Measurements from ENCODE around the gene PSRC1. TPM values are rescaled to one million over a fixed set of nuclear protein-coding genes. Genes with fewer than 3 reads are reported as not detected.

PSRC1 gene
- total RNA-seq, 1 experiment from 2014 or later: 60.3 TPM

DNA sequence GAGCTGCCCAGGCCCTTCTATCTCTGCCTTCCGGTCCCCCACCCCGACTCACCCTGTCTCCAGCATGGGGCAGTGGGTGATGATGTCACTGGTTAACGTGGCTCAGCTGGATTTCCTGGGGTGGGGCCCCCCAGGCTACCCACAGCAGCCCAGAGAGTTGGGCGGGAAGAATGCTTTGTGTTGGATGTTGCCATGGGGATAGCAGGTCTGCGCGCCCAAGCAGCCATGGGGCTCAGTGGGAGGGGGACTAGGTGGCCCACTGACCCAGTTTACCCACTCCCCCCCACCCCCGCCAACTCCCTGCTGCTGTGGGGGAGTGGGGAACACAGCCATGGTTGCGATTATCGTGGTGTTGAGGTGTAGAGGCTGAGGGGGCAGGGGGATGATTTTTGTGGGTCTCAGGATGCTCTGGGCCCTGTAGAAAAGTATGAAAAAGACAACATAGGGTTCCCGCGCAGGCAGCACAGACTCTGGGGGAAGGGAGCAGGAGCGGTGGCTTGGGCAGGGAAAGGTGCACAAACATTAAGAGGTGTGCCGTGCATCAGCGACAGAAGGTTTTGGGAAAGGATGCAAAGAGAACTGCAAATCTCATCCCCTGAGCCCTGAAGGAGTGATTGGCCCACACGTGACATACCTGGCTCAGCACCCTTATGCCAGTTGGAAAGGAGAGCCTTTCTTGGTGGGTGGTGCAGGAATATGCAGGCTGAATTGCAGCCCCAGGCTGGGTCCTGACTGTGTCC, 25.1 kb downstream of the PSRC1 start:
- Histone ChIP-seq H2BK20ac (ENCODE audit: low read depth, low read length, poor library complexity, severe bottlenecking) (no peak overlapping the region), H3K18ac (ENCODE audit: insufficient read length, low read depth, low read length) (no peak overlapping the region), H4K5ac (ENCODE audit: insufficient read length, low read depth, low read length) (no peak overlapping the region), H3K4ac (ENCODE audit: low read depth, low read length) (no peak overlapping the region), H2BK5ac (ENCODE audit: insufficient read length, low read length) (no peak overlapping the region), H3K4me1 (ENCODE audit: insufficient read depth, low read length) (no peaks in the 10 kb centered on the region; the same call in 1 of the 2 replicates), H4K20me1 (ENCODE audit: control insufficient read depth, insufficient read depth, insufficient read length) (no peaks in the 10 kb centered on the region), H2AFZ (ENCODE audit: low read length) (no peak overlapping the region), H2AK5ac (ENCODE audit: insufficient read length, low read length) (no peak overlapping the region), H3K23ac (ENCODE audit: insufficient read length, low read depth, low read length) (no peak overlapping the region), H3T11ph (ENCODE audit: low read length) (no peak overlapping the region), H3K79me2 (ENCODE audit: insufficient read depth, low read length) (no peaks in the 10 kb centered on the region), H3K56ac (ENCODE audit: insufficient read length, low read depth, low read length) (no peak overlapping the region), H3K27ac (ENCODE audit: insufficient read length, low read depth, low read length) (no peak overlapping the region), H2BK120ac (ENCODE audit: low read depth, low read length, poor library complexity, severe bottlenecking) (no peak overlapping the region), H3K9me3 (ENCODE audit: control insufficient read depth, low read depth, low read length) (no peaks in the 10 kb centered on the region), H3K23me2 (ENCODE audit: insufficient read length, low read depth, low read length, poor library complexity, severe bottlenecking) (peaks cover 5% of the 10 kb centered on the region), H4K8ac (replicated peaks; ENCODE audit: insufficient read length, low read depth, low read length) (no peak overlapping the region), H3K27me3 (ENCODE audit: insufficient read depth, low read length) (no peaks in the 10 kb centered on the region), H3K9ac (ENCODE audit: extremely low read depth, insufficient read length, low read length) (no peak overlapping the region), H2BK12ac (ENCODE audit: insufficient read length, low read depth, low read length) (no peak overlapping the region), H2BK15ac (ENCODE audit: low read depth, low read length) (no peak overlapping the region), H3K14ac (ENCODE audit: insufficient read depth, low read length) (no peak overlapping the region), H3K4me2 (ENCODE audit: insufficient read depth, insufficient read length, low read length) (no peak overlapping the region), H4K91ac (ENCODE audit: insufficient read length, low read depth, low read length) (no peak overlapping the region), H3K79me1 (ENCODE audit: insufficient read depth, low read depth, low read length, poor library complexity, severe bottlenecking) (no peaks in the 10 kb centered on the region)
- peaks cover 5 to 24% (median 18%) of the 10 kb centered on the region in 3 experiments; a peak in 5 of 7 replicates for H3K36me3 Mint-ChIP-seq (ENCODE audit: insufficient read depth in 1 of 3, low read depth in 3 of 3)
- TF ChIP-seq, protein P1, sequence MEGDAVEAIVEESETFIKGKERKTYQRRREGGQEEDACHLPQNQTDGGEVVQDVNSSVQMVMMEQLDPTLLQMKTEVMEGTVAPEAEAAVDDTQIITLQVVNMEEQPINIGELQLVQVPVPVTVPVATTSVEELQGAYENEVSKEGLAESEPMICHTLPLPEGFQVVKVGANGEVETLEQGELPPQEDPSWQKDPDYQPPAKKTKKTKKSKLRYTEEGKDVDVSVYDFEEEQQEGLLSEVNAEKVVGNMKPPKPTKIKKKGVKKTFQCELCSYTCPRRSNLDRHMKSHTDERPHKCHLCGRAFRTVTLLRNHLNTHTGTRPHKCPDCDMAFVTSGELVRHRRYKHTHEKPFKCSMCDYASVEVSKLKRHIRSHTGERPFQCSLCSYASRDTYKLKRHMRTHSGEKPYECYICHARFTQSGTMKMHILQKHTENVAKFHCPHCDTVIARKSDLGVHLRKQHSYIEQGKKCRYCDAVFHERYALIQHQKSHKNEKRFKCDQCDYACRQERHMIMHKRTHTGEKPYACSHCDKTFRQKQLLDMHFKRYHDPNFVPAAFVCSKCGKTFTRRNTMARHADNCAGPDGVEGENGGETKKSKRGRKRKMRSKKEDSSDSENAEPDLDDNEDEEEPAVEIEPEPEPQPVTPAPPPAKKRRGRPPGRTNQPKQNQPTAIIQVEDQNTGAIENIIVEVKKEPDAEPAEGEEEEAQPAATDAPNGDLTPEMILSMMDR (conservative IDR thresholded peaks at IDR 0.05): no peak
- no peak for DNase-seq
- peaks cover 44 to 58% of the 10 kb centered on the region in 2 experiments for H3K4me1 Mint-ChIP-seq
- no CpG with 5 or more reads among the region's 15 CpGs for WGBS (ENCODE audit: extremely low coverage, insufficient read length, low lambda C conversion rate)
- H3K27me3 Mint-ChIP-seq (ENCODE audit: low read depth): no peaks in the 10 kb centered on the region; the same call in 1 of the 2 replicates
- no peaks in the 10 kb centered on the region for H3K9me3 Mint-ChIP-seq
- H3K4me3 Mint-ChIP-seq: no peak overlapping the region
- peak overlapping the region in 2 of 3 experiments; percentile 39 to 59; a peak in 2 of 7 replicates for H3K27ac Mint-ChIP-seq

Measured in H9 (cell line).